H1 (cell line): ENCODE data around the gene SLC24A4. TPM values are rescaled to one million over a fixed set of nuclear protein-coding genes. Genes with fewer than 3 reads are reported as not detected.

Experiments
- CTCF ChIA-PET: fragments of 300-600 bp; sonication (Branson Sonifier 250); formaldehyde crosslinking; loops from one replicate; lab custom pipeline; 2021; ENCODE audit not compliant: partially characterized antibody; lab: Charles Lee
- POLR2A ChIA-PET: fragments of 300-600 bp; sonication (Branson Sonifier 250); formaldehyde crosslinking; loops from one replicate; lab custom pipeline; 2021; ENCODE audit warnings: inconsistent platforms; ENCODE audit not compliant: partially characterized antibody; lab: Charles Lee
- DNase-seq, 2 experiments: peaks; one replicate each; pipeline versions ENCODE4 v3.0.0 to v3.0.0-alpha.2; 2010 to 2022; ENCODE audit warnings: low spot score in 2 of 2, low read depth in 1 of 2, mixed read lengths in 1 of 2
- FAIRE-seq: peaks from 2 replicates; lab custom pipeline; 2011; peaks lifted over from hg19 to GRCh38; lab: Jason Lieb, UNC
- H2AFZ ChIP-seq: 2 replicates; pipeline ENCODE4 v1.8.1; 2012; ENCODE audit warnings: low read length, inconsistent platforms
- H2AK5ac ChIP-seq: 2 replicates; pipeline ENCODE4 v1.6.1; 2013; ENCODE audit warnings: low read depth, low read length
- H2BK120ac ChIP-seq: replicated peaks from 2 replicates; pipeline ENCODE3; 2013; ENCODE audit warnings: low read depth, low read length, inconsistent platforms
- H2BK12ac ChIP-seq: 2 replicates; pipeline ENCODE4 v1.6.1; 2013; ENCODE audit warnings: low read depth, low read length
- H2BK15ac ChIP-seq: 2 replicates; pipeline ENCODE4 v1.6.1; 2013; ENCODE audit warnings: low read length
- H2BK20ac ChIP-seq: 2 replicates; pipeline ENCODE4 v1.6.1; 2013; ENCODE audit warnings: low read length
- H2BK5ac ChIP-seq: 2 replicates; pipeline ENCODE4 v1.6.1; 2013; ENCODE audit warnings: low read depth, low read length
- H3K14ac ChIP-seq: 2 replicates; pipeline ENCODE4 v1.6.1; 2013; ENCODE audit warnings: inconsistent platforms; ENCODE audit not compliant: insufficient read length
- H3K18ac ChIP-seq: 2 replicates; pipeline ENCODE4 v1.6.1; 2013; ENCODE audit warnings: low read length; ENCODE audit errors: extremely low read depth
- H3K23ac ChIP-seq: 2 replicates; pipeline ENCODE4 v1.6.1; 2013; ENCODE audit warnings: inconsistent platforms; ENCODE audit not compliant: insufficient read length
- H3K23me2 ChIP-seq: 2 replicates; pipeline ENCODE4 v1.6.1; 2013; ENCODE audit warnings: low read depth, low read length
- H3K27ac ChIP-seq: 2 replicates; pipeline ENCODE4 v1.6.1; 2011; ENCODE audit warnings: low read depth, low read length, inconsistent platforms
- H3K27me3 ChIP-seq, 4 experiments: replicated peaks in 1 of 4; 1 replicate in 1 of 4; 2 replicates in 3 of 4; pipeline versions ENCODE4 v1.6.1 to v1.8.1; 2011 to 2013; ENCODE audit warnings: low read length in 3 of 4, mild to moderate bottlenecking in 3 of 4, inconsistent platforms in 2 of 4, mixed read lengths in 2 of 4, moderate library complexity in 1 of 4; ENCODE audit not compliant: control insufficient read depth in 3 of 4, insufficient read depth in 3 of 4; ENCODE audit errors: extremely low read depth in 1 of 4
- H3K36me3 ChIP-seq, 4 experiments: 2 replicates each; pipeline versions ENCODE4 v1.6.1 to v1.8.1; 2011 to 2013; ENCODE audit warnings: mild to moderate bottlenecking in 4 of 4, low read length in 3 of 4, moderate library complexity in 2 of 4, control low read depth in 1 of 4, inconsistent platforms in 1 of 4; ENCODE audit not compliant: insufficient read depth in 4 of 4, control insufficient read depth in 2 of 4
- H3K4ac ChIP-seq: replicated peaks from 2 replicates; pipeline ENCODE3; 2013; ENCODE audit warnings: low read length, low read depth, mixed read lengths, inconsistent platforms; ENCODE audit not compliant: insufficient read length
- H3K4me1 ChIP-seq, 4 experiments: replicated peaks in 1 of 4; 1 replicate in 1 of 4; 2 replicates in 3 of 4; pipeline versions ENCODE4 v1.6.1 to v1.8.1; 2011 to 2013; ENCODE audit warnings: low read length in 3 of 4, inconsistent platforms in 2 of 4, mixed read lengths in 1 of 4; ENCODE audit not compliant: insufficient read depth in 4 of 4, control insufficient read depth in 3 of 4
- H3K4me2 ChIP-seq, 2 experiments: 2 replicates each; pipeline versions ENCODE4 v1.6.1 to v1.8.1; 2011 to 2013; ENCODE audit warnings: low read depth in 2 of 2, low read length in 2 of 2, control low read depth in 1 of 2, inconsistent platforms in 1 of 2, mild to moderate bottlenecking in 1 of 2; ENCODE audit not compliant: insufficient read depth in 1 of 2
- H3K4me3 ChIP-seq, 4 experiments: fragments of 200-600, 300-600 bp in 1 of 4; sonication (generic), shearing (Covaris generic), sonication (Bioruptor Twin) in 1 of 4; 2 replicates each; pipeline versions ENCODE4 v1.5.1 to v1.8.1; 2011 to 2016; ENCODE audit warnings: low read length in 4 of 4, low read depth in 3 of 4, control low read depth in 2 of 4, inconsistent platforms in 2 of 4, mild to moderate bottlenecking in 2 of 4, mixed read lengths in 1 of 4, moderate library complexity in 1 of 4; ENCODE audit not compliant: insufficient read depth in 2 of 4; ENCODE audit errors: extremely low read depth in 1 of 4
- H3K56ac ChIP-seq: replicated peaks from 2 replicates; pipeline ENCODE3; 2013; ENCODE audit warnings: low read depth, mild to moderate bottlenecking, mixed read lengths, low read length, inconsistent platforms; ENCODE audit not compliant: insufficient read length
- H3K79me1 ChIP-seq: 2 replicates; pipeline ENCODE4 v1.6.1; 2013; ENCODE audit warnings: low read depth, low read length, control low read depth
- H3K79me2 ChIP-seq, 2 experiments: 2 replicates each; pipeline versions ENCODE4 v1.6.1 to v1.8.1; 2012 to 2013; ENCODE audit warnings: low read length in 2 of 2, mild to moderate bottlenecking in 2 of 2, inconsistent platforms in 1 of 2; ENCODE audit not compliant: insufficient read depth in 2 of 2, control insufficient read depth in 1 of 2
- H3K9ac ChIP-seq, 4 experiments: replicated peaks in 1 of 4; 1 replicate in 1 of 4; 2 replicates in 3 of 4; pipeline versions ENCODE4 v1.6.1 to v1.8.1; 2011 to 2013; ENCODE audit warnings: low read depth in 3 of 4, low read length in 3 of 4, control low read depth in 2 of 4, mild to moderate bottlenecking in 2 of 4, moderate library complexity in 2 of 4, inconsistent platforms in 1 of 4; ENCODE audit errors: extremely low read depth in 1 of 4
- H3K9me3 ChIP-seq, 2 experiments: 2 replicates each; pipeline versions ENCODE4 v1.6.1 to v1.8.1; 2012 to 2013; ENCODE audit warnings: mild to moderate bottlenecking in 2 of 2, moderate library complexity in 2 of 2, control low read depth in 1 of 2, inconsistent platforms in 1 of 2, low read depth in 1 of 2, low read length in 1 of 2, mixed read lengths in 1 of 2; ENCODE audit not compliant: insufficient read depth in 2 of 2
- H4K20me1 ChIP-seq, 2 experiments: replicated peaks in 1 of 2; 2 replicates each; pipeline versions ENCODE3 to v1.8.1; 2011 to 2013; ENCODE audit warnings: inconsistent platforms in 2 of 2, low read length in 2 of 2, mild to moderate bottlenecking in 1 of 2; ENCODE audit not compliant: insufficient read depth in 2 of 2, control insufficient read depth in 1 of 2
- H4K5ac ChIP-seq: 2 replicates; pipeline ENCODE4 v1.6.1; 2013; ENCODE audit warnings: low read length, low read depth, mixed read lengths, inconsistent platforms; ENCODE audit not compliant: insufficient read length
- H4K8ac ChIP-seq: 2 replicates; pipeline ENCODE4 v1.8.0; 2013; ENCODE audit warnings: mild to moderate bottlenecking, moderate library complexity, low read length, inconsistent platforms; ENCODE audit not compliant: insufficient read depth; ENCODE audit errors: extremely low read depth
- H4K91ac ChIP-seq: replicated peaks from 2 replicates; pipeline ENCODE3; 2013; ENCODE audit warnings: low read length, mixed read lengths, inconsistent platforms; ENCODE audit not compliant: insufficient read length
- ATF3 ChIP-seq: IDR thresholded peaks from 2 replicates; pipeline ENCODE4 v1.6.1; 2011; ENCODE audit warnings: low read depth, mild to moderate bottlenecking, low read length; ENCODE audit not compliant: insufficient read depth
- BRCA1 ChIP-seq: IDR thresholded peaks from 2 replicates; pipeline ENCODE4 v1.6.1; 2012; ENCODE audit warnings: low read depth, low read length, improper control_type of control experiment
- CTBP2 ChIP-seq: IDR thresholded peaks from 2 replicates; pipeline ENCODE4 v1.7.0; 2011; ENCODE audit warnings: borderline replicate concordance, mild to moderate bottlenecking, moderate library complexity, mixed read lengths, low read length; ENCODE audit not compliant: insufficient read depth, insufficient read length
- EZH2 ChIP-seq: fragments of 200-600 bp; sonication (generic); IDR thresholded peaks from 2 replicates; pipeline ENCODE4 v1.7.1; 2012; ENCODE audit warnings: low read depth, mild to moderate bottlenecking, moderate library complexity, low read length, inconsistent platforms; ENCODE audit not compliant: severe bottlenecking
- FOSL1 ChIP-seq: IDR thresholded peaks from 2 replicates; pipeline ENCODE4 v1.6.1; 2011; ENCODE audit warnings: mild to moderate bottlenecking, low read depth, low read length, moderate library complexity; ENCODE audit not compliant: insufficient read depth
- JUN ChIP-seq: IDR thresholded peaks from 2 replicates; pipeline ENCODE4 v1.6.1; 2011; ENCODE audit warnings: low read depth, mild to moderate bottlenecking, improper control_type of control experiment, low read length
- KDM1A ChIP-seq: fragments of 200-600, 300-600 bp; sonication (generic); IDR thresholded peaks from 2 replicates; pipeline ENCODE4 v1.7.1; 2016; ENCODE audit warnings: mild to moderate bottlenecking, low read length, borderline replicate concordance
- MAFK ChIP-seq: IDR thresholded peaks from 2 replicates; pipeline ENCODE4 v1.6.1; 2012; ENCODE audit warnings: low read depth, mild to moderate bottlenecking, improper control_type of control experiment, low read length
- PHF8 ChIP-seq: fragments of 200-600 bp; sonication (generic); conservative IDR thresholded peaks from 2 replicates; pipeline ENCODE4 v1.7.1; 2012; ENCODE audit warnings: low read depth, mild to moderate bottlenecking, inconsistent platforms, low read length, moderate library complexity
- POLR2A ChIP-seq, 2 experiments: IDR thresholded peaks; 1 replicate in 1 of 2; 2 replicates in 1 of 2; pipeline ENCODE4 v1.6.1; 2011; ENCODE audit warnings: low read depth in 2 of 2, low read length in 2 of 2, mild to moderate bottlenecking in 2 of 2; ENCODE audit errors: control extremely low read depth in 1 of 2
- SIX5 ChIP-seq: IDR thresholded peaks from 2 replicates; pipeline ENCODE4 v1.6.1; 2011; ENCODE audit warnings: mild to moderate bottlenecking, low read depth, low read length
- ZNF274 ChIP-seq: IDR thresholded peaks from 2 replicates; pipeline ENCODE4 v1.7.0; 2012; ENCODE audit warnings: low read length, borderline replicate concordance; ENCODE audit errors: extremely low read depth
- WGBS, 2 experiments: shearing (Covaris generic) in 1 of 2; methylation state at CpG; one replicate each; pipeline versions ENCODE4 v1.1.6 to v1.1.7; 2013 to 2015; ENCODE audit warnings: low lambda C conversion rate in 2 of 2, mixed read lengths in 2 of 2, inconsistent platforms in 1 of 2, low coverage in 1 of 2, missing lambda C conversion rate in 1 of 2; ENCODE audit not compliant: insufficient replicate concordance in 2 of 2, insufficient coverage in 1 of 2, insufficient read length in 1 of 2; ENCODE audit errors: extremely low coverage in 1 of 2, missing lambda C conversion rate in 1 of 2; 5-methylcytosine and 5-hydroxymethylcytosine counted together
- polyA plus RNA-seq, 7 experiments: library from polyadenylated mRNA; depleted of rRNA in 3 of 7; stranded (reverse) in 5 of 7; unstranded in 2 of 7; fragments of >200 nt in 5 of 7; fragments of 200-250 nt in 2 of 7; gene quantifications; 1 replicate in 5 of 7; 2 replicates in 1 of 7; 4 replicates in 1 of 7; pipeline versions ENCODE4 v1.2.1 to v1.2.3, GENCODE V29; 2011 to 2013; ENCODE audit warnings: missing spikeins in 2 of 7, mixed read lengths in 2 of 7
- total RNA-seq: library from RNA; stranded (reverse); fragmentation: NEBNext Ultra II Directional; extraction: Animal tissue kit (Norgen Biotek cat#: 25700); gene quantifications from 2 replicates; pipeline ENCODE4 v1.2.1, GENCODE V29; 2021

SLC24A4 gene
- total and polyA plus RNA-seq, 2 of the 8 experiments (the other 6 are each of a cell fraction or from before 2014, with no cell fraction given) = 0.27 to 0.89 TPM

- Histone ChIP-seq H2BK12ac (no peak overlapping the region), H3K56ac (no peak overlapping the region), H3K79me1 (no peaks in the 10 kb centered on the region), H3K18ac (no peak overlapping the region), H3K4me1 (peaks cover 0 to 7% (median 0%) of the 10 kb centered on the region in 4 experiments; a peak in 2 of 7 replicates), H4K8ac (no peak overlapping the region), H3K14ac (no peak overlapping the region), H4K91ac (no peak overlapping the region), H4K20me1 (no peaks in the 10 kb centered on the region), H2BK5ac (no peak overlapping the region), H3K4me3 (no peak overlapping the region), H2BK15ac (no peak overlapping the region), H3K23me2 (no peaks in the 10 kb centered on the region), H2BK20ac (no peak overlapping the region), H2AK5ac (no peak overlapping the region; the same call in 1 of the 2 replicates), H3K36me3 (no peaks in the 10 kb centered on the region), H2BK120ac (no peak overlapping the region), H3K4ac (no peak overlapping the region), H3K27me3 (0 out of 7 replicates have a peak, but pooled peaks cover 0 to 2% (median 0%) of the 10 kb centered on the region in 4 experiments), H2AFZ (no peak overlapping the region), H3K79me2 (no peaks in the 10 kb centered on the region), H3K23ac (no peak overlapping the region), H3K9ac (no peak overlapping the region), H3K4me2 (no peak overlapping the region), H4K5ac (no peak overlapping the region), H3K27ac (no peak overlapping the region), H3K9me3 (no peaks in the 10 kb centered on the region)
- WGBS, 2 experiments = 86% methylated on average over 9 of the region's 9 CpGs; no CpG with 5 or more reads in 1 of the 2 experiments
- peak in 1 of 2 experiments; percentile 28 for DNase-seq
- no peak for FAIRE-seq
- ChIA-PET CTCF (interaction anchor here (1.2 to 1.7 kb wide), 4 partner anchors 9 to 83 kb away, joined by 3 to 8 read pairs (median 4); no protein-coding TSS in a partner anchor), POLR2A (no interaction called here)
- TF ChIP-seq FOSL1 (no peak), POLR2A (IDR thresholded peaks at IDR 0.05; ENCODE audit: control extremely low read depth in 1 of 2, low read depth in 2 of 2, low read length in 2 of 2) (no peak), ATF3 (no peak), EZH2 (no peak), CTBP2 (no peak), KDM1A (no peak), BRCA1 (no peak), PHF8 (no peak), ZNF274 (no peak), SIX5 (no peak), MAFK (no peak), JUN (no peak)
Measured at GRCh38 chr14:92482621-92483319, 159.8 kb downstream of the SLC24A4 start.
